ENCODE measurements around the gene POPDC2.
"Not testable (repeated sequence)": the region's sequence is repeated elsewhere in the genome, so short reads cannot be mapped to it uniquely, and the experiment has no call there.

The POPDC2 gene

GRCh38 chr3:119595639-119596334 is 64.6 kb downstream of the POPDC2 start:
- Mint-ChIP-seq H3K9me3 (no peaks in the 10 kb centered on the region), H3K27ac (no peak overlapping the region), H3K36me3 (no peaks in the 10 kb centered on the region), H3K4me3 (no peak overlapping the region), H3K4me1 (peaks cover 32% of the 10 kb centered on the region)
- ATAC-seq (peak; percentile 38), DNase-seq (ENCODE audit: low spot score in 2 of 2) (no peak)

GRCh38 chr3:119594929-119595328 is 65.5 kb downstream of the POPDC2 start:
- ATAC-seq; H3K4me3 Mint-ChIP-seq; H3K27ac Mint-ChIP-seq; H3K36me3 Mint-ChIP-seq; H3K9me3 Mint-ChIP-seq; DNase-seq (ENCODE audit: low spot score in 2 of 2): not testable (repeated sequence)
- H3K4me1 Mint-ChIP-seq, result peaks cover 26% of the 10 kb centered on the region

GRCh38 chr3:119594066-119594465 is 66.3 kb downstream of the POPDC2 start:
- no peak overlapping the region for H3K27ac Mint-ChIP-seq
- no peak for DNase-seq (ENCODE audit: low spot score in 2 of 2)
- H3K9me3 Mint-ChIP-seq, result no peaks in the 10 kb centered on the region
- ATAC-seq, result no peak
- H3K4me3 Mint-ChIP-seq, result no peak overlapping the region
- peaks cover 24% of the 10 kb centered on the region for H3K4me1 Mint-ChIP-seq
- H3K36me3 Mint-ChIP-seq, result no peaks in the 10 kb centered on the region

- H3K27ac Mint-ChIP-seq, result no peak overlapping the region
These were observed 67.5 kb downstream of the POPDC2 start for GRCh38 chr3:119592861-119593260.

More at GRCh38 chr3:119592861-119593260, 67.5 kb downstream of the POPDC2 start:
- Mint-ChIP-seq H3K9me3 (no peaks in the 10 kb centered on the region), H3K4me3 (no peak overlapping the region), H3K4me1 (peaks cover 26% of the 10 kb centered on the region), H3K36me3 (no peaks in the 10 kb centered on the region)
- ATAC-seq, result no peak
- no peak for DNase-seq (ENCODE audit: low spot score in 2 of 2)
